A549 treated with CpdA at 1 μM for 4 hours (cell line): ENCODE measurements around the gene USF2. TPM values are rescaled to one million over a fixed set of nuclear protein-coding genes. Genes with fewer than 3 reads are reported as not detected.

Experiments used
- total RNA-seq: library from RNA; stranded (reverse); fragments of 200-300 nt; extraction: Qiagen RNA extraction; gene quantifications from 5 replicates; pipeline ENCODE4 v1.2.3, GENCODE V29; 2022; ENCODE audit warnings: low read depth

USF2 gene, protein sequence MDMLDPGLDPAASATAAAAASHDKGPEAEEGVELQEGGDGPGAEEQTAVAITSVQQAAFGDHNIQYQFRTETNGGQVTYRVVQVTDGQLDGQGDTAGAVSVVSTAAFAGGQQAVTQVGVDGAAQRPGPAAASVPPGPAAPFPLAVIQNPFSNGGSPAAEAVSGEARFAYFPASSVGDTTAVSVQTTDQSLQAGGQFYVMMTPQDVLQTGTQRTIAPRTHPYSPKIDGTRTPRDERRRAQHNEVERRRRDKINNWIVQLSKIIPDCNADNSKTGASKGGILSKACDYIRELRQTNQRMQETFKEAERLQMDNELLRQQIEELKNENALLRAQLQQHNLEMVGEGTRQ
- total RNA-seq, result 106 to 170 TPM (median 163 TPM) in 5 replicates

DNA sequence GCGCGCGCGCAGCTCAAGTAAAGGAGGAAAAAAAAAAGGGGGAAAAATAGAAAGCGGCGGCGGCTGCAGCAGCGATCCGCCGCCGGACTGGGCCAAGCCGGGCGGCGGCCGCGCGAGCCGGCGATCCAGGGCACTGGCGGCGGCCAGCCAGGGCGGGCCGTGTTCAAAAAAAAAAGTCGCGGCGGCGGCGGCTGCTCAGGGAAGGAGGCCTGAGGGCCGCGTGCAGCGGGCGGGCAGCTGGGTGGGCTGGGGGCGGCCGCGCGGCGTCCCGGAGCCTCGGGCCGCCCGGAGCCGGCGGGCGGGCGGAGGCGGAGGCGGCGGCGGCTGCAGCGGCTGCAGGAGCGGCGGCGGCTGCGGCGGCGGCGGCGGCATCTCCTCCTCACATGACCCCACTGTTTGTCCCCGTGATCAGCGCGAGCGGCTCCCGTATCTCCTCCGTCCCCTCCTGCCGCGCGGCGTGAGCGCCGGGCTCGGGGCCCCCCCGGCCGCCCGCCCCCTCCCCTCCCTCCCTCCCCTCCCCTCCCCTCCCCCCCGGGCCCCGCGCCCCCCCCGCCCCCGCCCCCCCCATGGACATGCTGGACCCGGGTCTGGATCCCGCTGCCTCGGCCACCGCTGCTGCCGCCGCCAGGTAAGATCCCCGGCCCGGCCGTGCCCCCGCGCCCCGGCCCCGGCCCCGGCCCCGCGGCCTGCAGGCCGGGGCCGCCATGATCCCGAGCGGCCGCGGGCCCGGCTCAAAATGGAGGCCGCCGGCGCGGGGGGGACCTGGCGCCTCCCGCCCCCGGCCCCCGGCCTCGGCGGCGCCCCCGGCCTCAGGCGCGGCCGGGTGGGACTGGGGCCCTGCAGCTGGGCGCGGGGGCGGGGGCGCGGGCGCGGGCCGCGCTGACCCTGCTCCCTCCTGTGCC, at the start of gene USF2:
USF2 (plus strand) TSS at position 427 of the 902 bp plus-strand sequence; CDS start at position 567, 140 bp downstream.

DNA sequence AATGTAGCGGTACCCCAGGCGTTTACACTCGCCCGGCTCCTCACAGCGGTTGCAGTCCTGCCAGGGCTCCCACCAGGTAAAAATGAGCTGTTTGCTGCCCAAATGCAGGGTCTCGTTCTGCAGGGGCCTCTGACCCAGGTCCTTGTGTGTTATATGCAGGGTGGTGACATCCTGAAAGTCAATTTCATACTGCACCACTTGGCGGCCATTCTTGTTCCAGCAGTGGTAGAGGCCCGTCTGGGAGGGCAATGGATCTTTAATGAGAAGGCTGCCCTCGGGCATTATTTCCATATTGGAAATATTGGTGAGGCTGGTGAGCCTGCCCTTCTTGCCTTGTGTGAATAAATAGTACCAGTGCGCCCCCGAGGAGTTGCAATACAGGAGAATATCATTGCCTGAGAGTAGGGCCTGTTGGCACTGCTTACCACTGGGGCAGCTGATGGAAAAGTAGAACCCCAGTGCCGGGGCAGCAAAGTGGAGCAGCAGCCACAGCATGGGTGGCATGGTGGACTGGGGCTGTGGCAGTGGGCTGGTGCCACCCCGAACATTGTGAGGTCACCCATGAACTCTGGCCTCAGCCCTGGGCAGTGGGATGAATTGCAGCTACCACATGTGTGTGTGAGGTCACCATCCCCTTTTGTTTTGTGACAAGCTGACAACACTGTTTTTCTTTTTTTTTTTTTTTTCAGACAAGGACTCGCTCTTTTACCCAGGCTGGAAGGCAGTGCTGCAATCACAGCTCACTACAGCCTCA, 40.4 kb upstream of the USF2 start, which contains the start of gene FAM187B:
FAM187B (minus strand) TSS at position 563 of the 754 bp plus-strand sequence; CDS start at position 504, 59 bp downstream.

DNA sequence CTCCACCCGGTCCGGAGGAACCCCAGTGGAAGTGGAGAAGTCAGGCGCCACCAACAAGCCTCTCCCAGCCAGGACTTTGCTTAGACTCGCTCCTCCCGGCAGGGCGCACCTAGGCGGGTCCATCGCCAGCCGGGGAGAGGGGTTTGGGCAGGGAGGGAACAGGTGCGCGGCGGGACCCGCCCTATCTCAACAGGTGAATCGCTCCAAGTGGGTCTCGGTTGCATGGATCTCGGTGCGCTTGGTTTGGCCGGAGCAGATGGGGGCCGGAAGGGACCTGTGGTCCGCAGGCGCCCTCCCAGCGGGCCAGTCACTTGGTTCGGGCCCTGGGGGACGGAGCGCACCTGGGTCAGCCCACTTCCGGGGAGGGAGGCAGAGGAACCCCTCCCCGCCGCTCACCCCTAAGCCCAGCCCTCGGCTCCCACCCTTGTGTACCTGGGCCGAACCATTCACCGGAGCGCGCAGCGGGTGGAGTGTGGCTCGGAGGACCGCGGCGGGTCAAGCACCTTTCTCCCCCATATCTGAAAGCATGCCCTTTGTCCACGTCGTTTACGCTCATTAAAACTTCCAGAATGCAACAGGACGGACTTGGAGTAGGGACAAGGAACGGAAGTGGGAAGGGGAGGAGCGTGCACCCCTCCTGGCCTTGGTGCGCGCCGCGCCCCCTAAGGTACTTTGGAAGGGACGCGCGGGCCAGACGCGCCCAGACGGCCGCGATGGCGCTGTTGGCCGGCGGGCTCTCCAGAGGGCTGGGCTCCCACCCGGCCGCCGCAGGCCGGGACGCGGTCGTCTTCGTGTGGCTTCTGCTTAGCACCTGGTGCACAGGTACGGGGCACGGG, 20.2 kb upstream of the USF2 start, which contains the start of gene LSR:
LSR (plus strand) TSS at position 693 of the 836 bp plus-strand sequence; CDS start at position 714, 21 bp downstream.

DNA sequence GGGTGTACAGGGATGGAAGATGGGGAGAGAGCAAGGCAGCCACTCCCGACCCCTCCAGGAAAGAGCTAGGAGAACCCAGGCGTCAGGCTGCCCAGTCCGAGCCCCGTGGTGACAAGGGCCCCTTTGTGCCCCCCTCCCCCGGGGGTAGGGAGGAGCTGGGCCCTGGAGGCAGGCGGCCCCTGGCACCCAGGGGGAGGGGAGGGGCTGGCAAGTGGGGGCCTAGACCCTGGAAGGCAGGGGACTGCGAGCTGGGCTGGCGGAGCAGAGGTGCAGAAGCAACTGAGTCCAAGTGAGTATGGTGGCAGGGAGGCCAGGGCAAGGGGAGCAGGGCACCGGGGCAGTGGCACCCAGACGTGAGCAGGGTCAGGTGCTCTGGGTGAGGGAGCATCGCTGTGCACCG, 23.2 kb downstream of the USF2 start, which contains the start of gene MAG:
MAG (plus strand) TSS at position 246 of the 400 bp plus-strand sequence. CDS start 3,248 bp downstream, outside the sequence.

DNA sequence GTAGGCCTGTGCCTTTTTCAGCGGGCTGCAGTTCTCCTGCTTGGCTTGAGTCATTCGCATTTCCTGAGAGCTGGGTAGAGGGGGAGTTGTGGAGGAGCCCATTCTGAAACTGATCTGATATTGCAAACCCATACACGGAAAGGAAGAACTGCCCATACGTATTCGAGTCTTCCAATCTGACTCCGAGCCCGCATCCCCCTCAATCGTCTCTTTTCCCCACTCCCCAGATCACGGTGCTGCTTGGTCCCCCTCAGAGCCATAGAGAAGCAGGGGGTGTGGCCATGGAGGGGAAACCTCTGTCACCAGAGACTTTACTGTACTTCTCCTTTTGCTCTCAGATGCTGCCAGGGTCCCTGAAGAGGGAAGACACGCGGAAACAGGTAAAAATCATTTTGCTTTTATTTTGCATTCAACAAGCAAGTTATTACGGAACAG, 60.1 kb downstream of the USF2 start, which contains the start of gene CD22:
CD22 (plus strand) TSS at position 337 of the 435 bp plus-strand sequence. CDS start 2,854 bp downstream, outside the sequence.

Other genes starting within 250 kb of the USF2 start
- gene SCN1B, start 238.5 kb upstream of the USF2 start, total RNA-seq, result 12.0 to 19.3 TPM (median 16.7 TPM) in 5 replicates
- 0.03 to 0.17 TPM in 2 of 5 replicates, not detected in the others for gene HPN, start 227.2 kb upstream of the USF2 start, total RNA-seq
- gene FXYD3, start 153.1 kb upstream of the USF2 start, total RNA-seq, result 0.26 to 0.31 TPM in 2 of 5 replicates, not detected in the others
- gene LGI4, start 133.9 kb upstream of the USF2 start, total RNA-seq, result 0.06 to 0.27 TPM (median 0.13 TPM) in 4 of 5 replicates, not detected in the other
- gene FXYD1, start 130.1 kb upstream of the USF2 start, total RNA-seq, result 0.35 to 0.85 TPM (median 0.44 TPM) in 4 of 5 replicates, not detected in the other
- gene FXYD7, start 125.7 kb upstream of the USF2 start, total RNA-seq, result 0.24 to 0.34 TPM (median 0.25 TPM) in 3 of 5 replicates, not detected in the others
- gene FXYD5, start 114.2 kb upstream of the USF2 start, total RNA-seq, result 202 to 240 TPM (median 228 TPM) in 5 replicates
- not detected in 5 replicates for gene FAM187B, start 40.2 kb upstream of the USF2 start, total RNA-seq
- 6.8 to 11.0 TPM (median 9.6 TPM) in 5 replicates for gene LSR, start 20.0 kb upstream of the USF2 start, total RNA-seq
- gene HAMP, start 13.6 kb downstream of the USF2 start, total RNA-seq, result 0.05 to 0.73 TPM (median 0.13 TPM) in 3 of 5 replicates, not detected in the others
- not detected in 5 replicates for gene MAG, start 23.2 kb downstream of the USF2 start, total RNA-seq
- 0.59 to 1.4 TPM (median 0.90 TPM) in 5 replicates for gene CD22, start 60.2 kb downstream of the USF2 start, total RNA-seq
- not detected in 5 replicates for gene FFAR1, start 78.9 kb downstream of the USF2 start, total RNA-seq
- gene FFAR3, start 89.5 kb downstream of the USF2 start, total RNA-seq, result not detected in 5 replicates
- not detected in 5 replicates for gene GPR42, start 102.1 kb downstream of the USF2 start, total RNA-seq
- 0.06 TPM in 1 of 5 replicates, not detected in the others for gene FFAR2, start 179.3 kb downstream of the USF2 start, total RNA-seq
- gene KRTDAP, start 221.5 kb downstream of the USF2 start, total RNA-seq, result not detected in 5 replicates
- gene DMKN, start 244.7 kb downstream of the USF2 start, total RNA-seq, result 30.7 to 39.2 TPM (median 32.3 TPM) in 5 replicates